Ovary (tissue), 3 donors: ENCODE data around the gene MS4A4A.

Source experiments
- EP300 ChIP-seq: sonication (generic); formaldehyde crosslinking; IDR thresholded peaks from one replicate; pipeline ENCODE4 v1.6.1; 2017; ENCODE audit warnings: antibody characterized with exemption
- POLR2A ChIP-seq: fragments of 450-650 bp; IDR thresholded peaks from one replicate; pipeline ENCODE4 v1.6.1; 2017; ENCODE audit warnings: antibody characterized with exemption, mild to moderate bottlenecking, moderate library complexity
- TF ChIP-seq, protein P1 (sequence below), 3 donors: fragments of 450-650 bp in 2 of 3; fragments of 200-600 bp in 1 of 3; IDR thresholded peaks; one replicate each; pipeline versions ENCODE4 v1.5.1 to v1.8.0; 2016 to 2022; ENCODE audit warnings: antibody characterized with exemption in 3 of 3, mild to moderate bottlenecking in 1 of 3
- donor health status: DM: no; HTN: no; CAD: no.

GRCh38 chr11:60280412-60280811 lies at the start of gene MS4A4A:
- TF ChIP-seq, protein P1, sequence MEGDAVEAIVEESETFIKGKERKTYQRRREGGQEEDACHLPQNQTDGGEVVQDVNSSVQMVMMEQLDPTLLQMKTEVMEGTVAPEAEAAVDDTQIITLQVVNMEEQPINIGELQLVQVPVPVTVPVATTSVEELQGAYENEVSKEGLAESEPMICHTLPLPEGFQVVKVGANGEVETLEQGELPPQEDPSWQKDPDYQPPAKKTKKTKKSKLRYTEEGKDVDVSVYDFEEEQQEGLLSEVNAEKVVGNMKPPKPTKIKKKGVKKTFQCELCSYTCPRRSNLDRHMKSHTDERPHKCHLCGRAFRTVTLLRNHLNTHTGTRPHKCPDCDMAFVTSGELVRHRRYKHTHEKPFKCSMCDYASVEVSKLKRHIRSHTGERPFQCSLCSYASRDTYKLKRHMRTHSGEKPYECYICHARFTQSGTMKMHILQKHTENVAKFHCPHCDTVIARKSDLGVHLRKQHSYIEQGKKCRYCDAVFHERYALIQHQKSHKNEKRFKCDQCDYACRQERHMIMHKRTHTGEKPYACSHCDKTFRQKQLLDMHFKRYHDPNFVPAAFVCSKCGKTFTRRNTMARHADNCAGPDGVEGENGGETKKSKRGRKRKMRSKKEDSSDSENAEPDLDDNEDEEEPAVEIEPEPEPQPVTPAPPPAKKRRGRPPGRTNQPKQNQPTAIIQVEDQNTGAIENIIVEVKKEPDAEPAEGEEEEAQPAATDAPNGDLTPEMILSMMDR (IDR thresholded peaks at IDR 0.05) = no peak
- no peak for TF ChIP-seq EP300
- no peak for TF ChIP-seq POLR2A
